Ovary (tissue), 3 donors: ENCODE measurements around the gene DIAPH3.

ENCODE experiments used
- CTCF ChIP-seq, 3 donors: fragments of 450-650 bp in 2 of 3; fragments of 200-600 bp in 1 of 3; IDR thresholded peaks; one replicate each; pipeline versions ENCODE4 v1.5.1 to v1.8.0; 2016 to 2022; ENCODE audit warnings: antibody characterized with exemption in 3 of 3, mild to moderate bottlenecking in 1 of 3
- POLR2A ChIP-seq: fragments of 450-650 bp; IDR thresholded peaks from one replicate; pipeline ENCODE4 v1.6.1; 2017; ENCODE audit warnings: antibody characterized with exemption, mild to moderate bottlenecking, moderate library complexity
- donor health status: DM: no; HTN: no; CAD: no.

- no peak for TF ChIP-seq CTCF (IDR thresholded peaks at IDR 0.05)
- TF ChIP-seq POLR2A: no peak
Measured at GRCh38 chr13:59710996-59711701, 452.6 kb downstream of the DIAPH3 start.
